PC-3 (cell line): ENCODE results near the gene ULK4. TPM values are rescaled to one million over a fixed set of nuclear protein-coding genes. Genes with fewer than 3 reads are reported as not detected.

Experiments used
- ATAC-seq: fragments of 200-7000 bp; cut with Tn5 transposase; 2 replicates; pipeline ENCODE4 v1.9.1; 2020; ENCODE audit warnings: mild to moderate bottlenecking, moderate library complexity
- BruUV-seq: library from RNA; stranded (reverse); fragments of 400-500 nt; replicated peaks from 2 replicates; lab custom pipeline; 2021; lab: Mats Ljungman, UMichigan
- CTCF ChIA-PET: fragments of 300-600 bp; sonication (Branson Sonifier 250); formaldehyde crosslinking; loops from one replicate; lab custom pipeline; 2022; ENCODE audit warnings: antibody characterized with exemption; lab: Charles Lee
- POLR2A ChIA-PET: fragments of 300-600 bp; sonication (Branson Sonifier 250); formaldehyde crosslinking; loops from one replicate; lab custom pipeline; 2022; ENCODE audit warnings: antibody characterized with exemption; ENCODE audit not compliant: unreplicated experiment; lab: Charles Lee
- DNase-seq: peaks from one replicate; pipeline ENCODE4 v3.0.0-alpha.2; 2015
- H2AFZ ChIP-seq: fragments of 300-600 bp; sonication (generic); 2 replicates; pipeline ENCODE4 v1.6.0; 2016; ENCODE audit warnings: antibody characterized with exemption, low read length
- H3F3A ChIP-seq: fragments of 300-600 bp; sonication (generic); one replicate; pipeline ENCODE4 v1.6.0; 2017; ENCODE audit warnings: antibody characterized with exemption, low read length, control low read depth, mild to moderate bottlenecking; ENCODE audit not compliant: unreplicated experiment
- H3K27ac ChIP-seq: fragments of 300-600 bp; sonication (generic); 2 replicates; pipeline ENCODE4 v1.5.1; 2016; ENCODE audit warnings: mild to moderate bottlenecking, low read length
- H3K27me3 ChIP-seq: fragments of 300-600 bp; sonication (generic); 2 replicates; pipeline ENCODE4 v1.6.1; 2016; ENCODE audit warnings: low read length, mixed read lengths
- H3K36me3 ChIP-seq: fragments of 300-600 bp; sonication (generic); 2 replicates; pipeline ENCODE4 v1.6.1; 2016; ENCODE audit warnings: low read depth, mixed run types, low read length, mixed read lengths
- H3K4me1 ChIP-seq: fragments of 300-600 bp; sonication (generic); 2 replicates; pipeline ENCODE4 v1.5.1; 2016; ENCODE audit warnings: low read length; ENCODE audit not compliant: insufficient read depth
- H3K4me2 ChIP-seq: fragments of 300-600 bp; sonication (generic); 2 replicates; pipeline ENCODE4 v1.6.0; 2016; ENCODE audit warnings: low read length
- H3K4me3 ChIP-seq: fragments of 300-600 bp; sonication (generic); 2 replicates; pipeline ENCODE4 v1.5.1; 2016; ENCODE audit warnings: mild to moderate bottlenecking, low read length, mixed read lengths
- H3K79me2 ChIP-seq: fragments of 300-600 bp; sonication (generic); 2 replicates; pipeline ENCODE4 v1.6.1; 2017; ENCODE audit warnings: low read length, mixed read lengths
- H3K9ac ChIP-seq: fragments of 300-600 bp; sonication (generic); 2 replicates; pipeline ENCODE4 v1.6.0; 2016; ENCODE audit warnings: mild to moderate bottlenecking, low read length
- H3K9me2 ChIP-seq: fragments of 300-600 bp; sonication (generic); replicated peaks from 2 replicates; pipeline ENCODE4 v1.6.1; 2016; ENCODE audit warnings: mixed run types, low read length, mixed read lengths
- H3K9me3 ChIP-seq: fragments of 300-600 bp; sonication (generic); 2 replicates; pipeline ENCODE4 v1.6.1; 2016; ENCODE audit warnings: low read length, mixed read lengths
- H4K20me1 ChIP-seq: fragments of 300-600 bp; sonication (generic); 2 replicates; pipeline ENCODE4 v1.6.1; 2016; ENCODE audit warnings: low read length, mixed read lengths
- CTCF ChIP-seq: fragments of 300-600 bp; sonication (generic); conservative IDR thresholded peaks from 2 replicates; pipeline ENCODE4 v1.5.1; 2017; ENCODE audit warnings: antibody characterized with exemption, low read depth, mild to moderate bottlenecking, low read length
- EZH2 ChIP-seq: fragments of 300-600 bp; sonication (generic); IDR thresholded peaks from one replicate; pipeline ENCODE4 v1.6.1; 2017; ENCODE audit warnings: antibody characterized with exemption, mild to moderate bottlenecking, low read length; ENCODE audit not compliant: unreplicated experiment
- EZH2phosphoT487 ChIP-seq: fragments of 300-600 bp; sonication (generic); IDR thresholded peaks from 2 replicates; pipeline ENCODE4 v1.6.1; 2018; ENCODE audit warnings: mild to moderate bottlenecking, antibody characterized with exemption, low read length, borderline replicate concordance
- intact Hi-C: fragments of 100-400 bp; cut with micrococcal nuclease; formaldehyde crosslinking; loops from 2 replicates; pipeline ENCODE4 v1.9.0; 2023
- total RNA-seq: library from RNA; depleted of rRNA; stranded (reverse); fragments of >200 nt; gene quantifications from 2 replicates; pipeline ENCODE4 v1.2.3, GENCODE V29; 2014

ULK4 gene
- total RNA-seq, 1 experiment from 2014 or later, result 4.8 TPM

GRCh38 chr3:41213588-41213987, 748.3 kb downstream of the ULK4 start:
- peak; percentile 56 for DNase-seq
- ATAC-seq, result peak; percentile 77
- H3K4me1 ChIP-seq, result peaks cover 24% of the 10 kb centered on the region
- no peak overlapping the region for H2AFZ ChIP-seq
- no TSS peak for BruUV-seq
- no peak overlapping the region for H3K9ac ChIP-seq
- POLR2A ChIA-PET, result interaction anchor here (0.6 kb wide), 1 partner anchor 737 kb away, joined by 3 read pairs; the partner anchor contains the start of gene ZNF619
- H3K27ac ChIP-seq, result no peak overlapping the region
- no peaks in the 10 kb centered on the region for H3K9me2 ChIP-seq
- peaks cover 94% of the 10 kb centered on the region for H4K20me1 ChIP-seq
- TF ChIP-seq CTCF, result no peak
- H3K4me3 ChIP-seq, result no peak overlapping the region
- H3K79me2 ChIP-seq, result peaks cover 100% of the 10 kb centered on the region
- H3K27me3 ChIP-seq, result no peaks in the 10 kb centered on the region
- peaks cover 11% of the 10 kb centered on the region for H3K36me3 ChIP-seq
- no peaks in the 10 kb centered on the region for H3F3A ChIP-seq
- intact Hi-C loops, result no loop called here
- peak overlapping the region; percentile 8; the same call in 1 of the 2 replicates for H3K4me2 ChIP-seq
- H3K9me3 ChIP-seq, result no peaks in the 10 kb centered on the region
- CTCF ChIA-PET, result no interaction called here

GRCh38 chr3:41212088-41212487, 749.8 kb downstream of the ULK4 start:
- peaks cover 24% of the 10 kb centered on the region for H3K4me1 ChIP-seq
- H3K27ac ChIP-seq, result no peak overlapping the region
- BruUV-seq, result no TSS peak
- intact Hi-C loops, result loop anchor here (1.0 kb wide), 1 partner anchor 9 kb away; no protein-coding TSS in a partner anchor
- no peaks in the 10 kb centered on the region for H3F3A ChIP-seq
- H3K27me3 ChIP-seq, result no peaks in the 10 kb centered on the region
- POLR2A ChIA-PET, result no interaction called here
- peaks cover 94% of the 10 kb centered on the region for H4K20me1 ChIP-seq
- H3K9ac ChIP-seq, result no peak overlapping the region
- H3K4me2 ChIP-seq, result no peak overlapping the region
- no peak for ATAC-seq
- no peak overlapping the region for H3K4me3 ChIP-seq
- no peak for TF ChIP-seq EZH2phosphoT487
- TF ChIP-seq CTCF, result no peak
- TF ChIP-seq EZH2, result no peak
- CTCF ChIA-PET, result no interaction called here
- H2AFZ ChIP-seq, result no peak overlapping the region
- no peak for DNase-seq
- H3K36me3 ChIP-seq, result peaks cover 14% of the 10 kb centered on the region
- peaks cover 100% of the 10 kb centered on the region for H3K79me2 ChIP-seq
- no peaks in the 10 kb centered on the region for H3K9me2 ChIP-seq
- no peaks in the 10 kb centered on the region for H3K9me3 ChIP-seq

- POLR2A ChIA-PET, result no interaction called here
- CTCF ChIA-PET, result no interaction called here
- intact Hi-C loops, result no loop called here
- H3K9ac ChIP-seq, result no peak overlapping the region
- TF ChIP-seq CTCF (no peak), EZH2 (no peak), EZH2phosphoT487 (no peak)
- no peak overlapping the region for H2AFZ ChIP-seq
- no peak overlapping the region for H3K4me3 ChIP-seq
- no peak overlapping the region for H3K27ac ChIP-seq
- peaks cover 94% of the 10 kb centered on the region for H4K20me1 ChIP-seq
- H3K79me2 ChIP-seq, result peaks cover 100% of the 10 kb centered on the region
- peaks cover 17% of the 10 kb centered on the region for H3K36me3 ChIP-seq
- no peaks in the 10 kb centered on the region for H3K27me3 ChIP-seq
- BruUV-seq, result no TSS peak
- ATAC-seq, result no peak
- H3K4me1 ChIP-seq, result peaks cover 15% of the 10 kb centered on the region
- H3K4me2 ChIP-seq, result no peak overlapping the region
- H3K9me3 ChIP-seq, result no peaks in the 10 kb centered on the region
- H3F3A ChIP-seq, result no peaks in the 10 kb centered on the region
- H3K9me2 ChIP-seq, result no peaks in the 10 kb centered on the region
- DNase-seq, result no peak
Observed at GRCh38 chr3:41210966-41211365, 750.9 kb downstream of the ULK4 start.
